Loucy (cell line): ENCODE results near the gene ZC3H12C.

Experiments
- H2AFZ ChIP-seq: fragments of 200-600 bp; sonication (generic); 2 replicates; pipeline ENCODE4 v1.6.0; 2016; ENCODE audit warnings: antibody characterized with exemption, mild to moderate bottlenecking, low read length, moderate library complexity
- H3F3A ChIP-seq: fragments of 200-600 bp; 2 replicates; pipeline ENCODE4 v1.6.0; 2016; ENCODE audit warnings: antibody characterized with exemption, low read depth, mild to moderate bottlenecking
- H3K27me3 ChIP-seq: fragments of 200-600 bp; sonication (generic); 2 replicates; pipeline ENCODE4 v1.6.1; 2014; ENCODE audit warnings: low read length, mild to moderate bottlenecking; ENCODE audit not compliant: insufficient read depth, poor library complexity, severe bottlenecking
- H3K36me3 ChIP-seq: fragments of 200-600 bp; sonication (generic); 2 replicates; pipeline ENCODE4 v1.6.1; 2016; ENCODE audit warnings: low read length; ENCODE audit not compliant: insufficient read depth
- H3K4me1 ChIP-seq: fragments of 200-600 bp; sonication (generic); 2 replicates; pipeline ENCODE4 v1.5.1; 2014; ENCODE audit warnings: low read length, mild to moderate bottlenecking; ENCODE audit not compliant: insufficient read depth, poor library complexity, severe bottlenecking
- H3K4me2 ChIP-seq: fragments of 200-600 bp; sonication (generic); 2 replicates; pipeline ENCODE4 v1.6.0; 2014; ENCODE audit warnings: antibody characterized with exemption, low read length, low read depth, mild to moderate bottlenecking; ENCODE audit not compliant: poor library complexity, severe bottlenecking
- H3K4me3 ChIP-seq: fragments of 200-600 bp; sonication (generic); 2 replicates; pipeline ENCODE4 v1.5.1; 2014; ENCODE audit warnings: low read length, mild to moderate bottlenecking, mixed read lengths; ENCODE audit not compliant: poor library complexity, severe bottlenecking
- H3K79me2 ChIP-seq: fragments of 200-600 bp; sonication (generic); 2 replicates; pipeline ENCODE4 v1.6.1; 2014; ENCODE audit warnings: low read length; ENCODE audit not compliant: insufficient read depth
- H3K9ac ChIP-seq: fragments of 200-600 bp; sonication (generic); 2 replicates; pipeline ENCODE4 v1.6.0; 2014; ENCODE audit warnings: mild to moderate bottlenecking, low read depth, low read length, moderate library complexity; ENCODE audit not compliant: poor library complexity, severe bottlenecking
- H3K9me2 ChIP-seq: fragments of 200-600 bp; sonication (generic); replicated peaks from 2 replicates; pipeline ENCODE4 v1.6.1; 2016; ENCODE audit warnings: low read depth, low read length, mixed read lengths
- H3K9me3 ChIP-seq: fragments of 200-600 bp; sonication (generic); 2 replicates; pipeline ENCODE4 v1.6.1; 2014; ENCODE audit warnings: mild to moderate bottlenecking, antibody characterized with exemption, low read length, low read depth; ENCODE audit not compliant: insufficient read depth
- H4K20me1 ChIP-seq: fragments of 200-600 bp; sonication (generic); 2 replicates; pipeline ENCODE4 v1.6.0; 2014; ENCODE audit warnings: antibody characterized with exemption, low read length, mild to moderate bottlenecking; ENCODE audit not compliant: insufficient read depth, poor library complexity, severe bottlenecking
- CTCF ChIP-seq: fragments of 200-600 bp; sonication (generic); conservative IDR thresholded peaks from 2 replicates; pipeline ENCODE4 v1.5.1; 2014; ENCODE audit warnings: mild to moderate bottlenecking, antibody characterized with exemption, low read length
- EZH2phosphoT487 ChIP-seq: fragments of 200-600 bp; IDR thresholded peaks from 2 replicates; pipeline ENCODE4 v1.6.1; 2018; ENCODE audit warnings: antibody characterized with exemption, mild to moderate bottlenecking, moderate library complexity, borderline replicate concordance

ZC3H12C gene

GRCh38 chr11:110196241-110196754 is 103.1 kb downstream of the ZC3H12C start:
- Histone ChIP-seq H3K36me3 (no peaks in the 10 kb centered on the region), H3F3A (no peaks in the 10 kb centered on the region), H3K9me2 (no peaks in the 10 kb centered on the region), H3K4me1 (peaks cover 6% of the 10 kb centered on the region), H2AFZ (no peak overlapping the region), H3K79me2 (no peaks in the 10 kb centered on the region), H3K4me2 (no peak overlapping the region), H3K4me3 (no peak overlapping the region), H3K9ac (no peak overlapping the region), H4K20me1 (no peaks in the 10 kb centered on the region), H3K27me3 (no peaks in the 10 kb centered on the region), H3K9me3 (no peaks in the 10 kb centered on the region)
- TF ChIP-seq CTCF (no peak), EZH2phosphoT487 (no peak)

GRCh38 chr11:110196884-110197420 is 103.8 kb downstream of the ZC3H12C start:
- Histone ChIP-seq H3K9ac (no peak overlapping the region), H3K9me3 (no peaks in the 10 kb centered on the region), H3K4me3 (no peak overlapping the region), H3F3A (no peaks in the 10 kb centered on the region), H3K4me1 (peaks cover 6% of the 10 kb centered on the region), H3K79me2 (no peaks in the 10 kb centered on the region), H3K4me2 (no peak overlapping the region), H3K27me3 (no peaks in the 10 kb centered on the region), H3K9me2 (no peaks in the 10 kb centered on the region), H3K36me3 (no peaks in the 10 kb centered on the region), H4K20me1 (no peaks in the 10 kb centered on the region), H2AFZ (no peak overlapping the region)
- no peak for TF ChIP-seq CTCF

GRCh38 chr11:110198031-110198729 is 105.0 kb downstream of the ZC3H12C start:
- Histone ChIP-seq H3K79me2 (no peaks in the 10 kb centered on the region), H3K9me3 (no peaks in the 10 kb centered on the region), H3K36me3 (no peaks in the 10 kb centered on the region), H4K20me1 (no peaks in the 10 kb centered on the region), H3K4me1 (no peaks in the 10 kb centered on the region), H3K9me2 (no peaks in the 10 kb centered on the region), H2AFZ (no peak overlapping the region), H3F3A (no peaks in the 10 kb centered on the region), H3K4me3 (no peak overlapping the region), H3K4me2 (no peak overlapping the region), H3K27me3 (no peaks in the 10 kb centered on the region), H3K9ac (no peak overlapping the region)
- no peak for TF ChIP-seq EZH2phosphoT487
- TF ChIP-seq CTCF = no peak
